Mesendoderm (in vitro differentiated cells): ENCODE data around the gene GPRC6A.
A peak's percentile ranks its signal among the peaks of the same experiment; 100 is the strongest.

ENCODE experiments used
- DNase-seq: peaks from one replicate; pipeline ENCODE4 v3.0.0; 2013
- H2AK5ac ChIP-seq: 2 replicates; pipeline ENCODE4 v1.6.1; 2013; ENCODE audit warnings: low read length, inconsistent platforms
- H2BK120ac ChIP-seq: 2 replicates; pipeline ENCODE4 v1.6.1; 2013; ENCODE audit warnings: low read depth, mild to moderate bottlenecking, low read length, moderate library complexity, mixed read lengths
- H2BK15ac ChIP-seq: replicated peaks from 2 replicates; pipeline ENCODE4 v1.6.1; 2013; ENCODE audit warnings: low read depth, mild to moderate bottlenecking, moderate library complexity
- H2BK5ac ChIP-seq: 2 replicates; pipeline ENCODE4 v1.6.1; 2013; ENCODE audit warnings: low read length, inconsistent platforms
- H3K18ac ChIP-seq: 2 replicates; pipeline ENCODE4 v1.6.1; 2013; ENCODE audit warnings: mild to moderate bottlenecking, low read length, mixed read lengths
- H3K23ac ChIP-seq: one replicate; pipeline ENCODE4 v1.6.1; 2013; ENCODE audit warnings: low read length
- H3K27ac ChIP-seq: 2 replicates; pipeline ENCODE4 v1.5.1; 2013; ENCODE audit warnings: low read depth, mild to moderate bottlenecking, inconsistent platforms, low read length, moderate library complexity
- H3K27me3 ChIP-seq: 2 replicates; pipeline ENCODE4 v1.6.1; 2013; ENCODE audit warnings: low read length, control low read depth, mild to moderate bottlenecking, inconsistent platforms; ENCODE audit not compliant: insufficient read depth, poor library complexity
- H3K36me3 ChIP-seq: 2 replicates; pipeline ENCODE4 v1.6.1; 2013; ENCODE audit warnings: low read length, inconsistent platforms; ENCODE audit not compliant: control insufficient read depth, insufficient read depth
- H3K4ac ChIP-seq: one replicate; pipeline ENCODE4 v1.6.1; 2013; ENCODE audit warnings: low read depth, mild to moderate bottlenecking, low read length, moderate library complexity
- H3K4me1 ChIP-seq: 2 replicates; pipeline ENCODE4 v1.6.1; 2013; ENCODE audit warnings: low read depth, low read length, inconsistent platforms; ENCODE audit not compliant: control insufficient read depth
- H3K4me2 ChIP-seq: 2 replicates; pipeline ENCODE4 v1.6.1; 2013; ENCODE audit warnings: low read length
- H3K4me3 ChIP-seq: 2 replicates; pipeline ENCODE4 v1.5.1; 2013; ENCODE audit warnings: mild to moderate bottlenecking, low read length
- H3K56ac ChIP-seq: one replicate; pipeline ENCODE4 v1.6.1; 2013; ENCODE audit warnings: low read length
- H3K79me1 ChIP-seq: 2 replicates; pipeline ENCODE4 v1.6.1; 2013; ENCODE audit warnings: low read length, inconsistent platforms
- H3K79me2 ChIP-seq: 2 replicates; pipeline ENCODE4 v1.6.1; 2013; ENCODE audit warnings: mild to moderate bottlenecking, low read length; ENCODE audit not compliant: control insufficient read depth, insufficient read depth
- H3K9ac ChIP-seq: 2 replicates; pipeline ENCODE4 v1.6.1; 2013; ENCODE audit warnings: low read length, inconsistent platforms
- H4K5ac ChIP-seq: one replicate; pipeline ENCODE4 v1.6.1; 2013; ENCODE audit warnings: low read length
- H4K8ac ChIP-seq: one replicate; pipeline ENCODE4 v1.6.1; 2013; ENCODE audit warnings: low read depth, mild to moderate bottlenecking, control low read depth, low read length, moderate library complexity
- WGBS: extraction: QIAGEN DNeasy Blood & Tissue Kit; methylation state at CpG from one replicate; pipeline ENCODE4 v1.1.7; 2013; ENCODE audit warnings: low lambda C conversion rate, missing lambda C conversion rate; ENCODE audit not compliant: insufficient coverage; ENCODE audit errors: extremely low coverage; 5-methylcytosine and 5-hydroxymethylcytosine counted together

Gene GPRC6A

GRCh38 chr6:116801971-116802370 is 26.9 kb downstream of the GPRC6A start:
- Histone ChIP-seq H3K4ac (no peak overlapping the region), H3K27ac (no peak overlapping the region), H2AK5ac (no peak overlapping the region), H4K5ac (no peak overlapping the region), H3K79me2 (no peaks in the 10 kb centered on the region), H3K23ac (no peak overlapping the region), H3K4me1 (no peaks in the 10 kb centered on the region), H2BK5ac (no peak overlapping the region), H3K27me3 (no peaks in the 10 kb centered on the region), H3K4me2 (no peak overlapping the region), H2BK120ac (no peak overlapping the region), H2BK15ac (no peak overlapping the region), H3K9ac (no peak overlapping the region), H4K8ac (no peak overlapping the region), H3K79me1 (no peaks in the 10 kb centered on the region), H3K36me3 (no peaks in the 10 kb centered on the region), H3K4me3 (no peak overlapping the region), H3K56ac (no peak overlapping the region), H3K18ac (no peak overlapping the region)
- no peak for DNase-seq

GRCh38 chr6:116799945-116800344 is 28.9 kb downstream of the GPRC6A start:
- no peak overlapping the region for H3K4me3 ChIP-seq
- no peaks in the 10 kb centered on the region for H3K4me1 ChIP-seq
- DNase-seq, result no peak
- no peak overlapping the region for H4K5ac ChIP-seq
- H3K36me3 ChIP-seq, result no peaks in the 10 kb centered on the region
- H3K56ac ChIP-seq, result no peak overlapping the region
- no peak overlapping the region for H3K23ac ChIP-seq
- no peaks in the 10 kb centered on the region for H3K79me2 ChIP-seq
- no peak overlapping the region for H3K4ac ChIP-seq
- no peak overlapping the region for H2AK5ac ChIP-seq
- no peak overlapping the region for H2BK15ac ChIP-seq
- no peak overlapping the region for H3K27ac ChIP-seq
- H3K9ac ChIP-seq, result no peak overlapping the region
- no peak overlapping the region for H3K4me2 ChIP-seq
- no peak overlapping the region for H3K18ac ChIP-seq
- no peak overlapping the region for H2BK120ac ChIP-seq
- H4K8ac ChIP-seq, result no peak overlapping the region
- no peaks in the 10 kb centered on the region for H3K79me1 ChIP-seq
- no peaks in the 10 kb centered on the region for H3K27me3 ChIP-seq
- H2BK5ac ChIP-seq, result no peak overlapping the region

DNA sequence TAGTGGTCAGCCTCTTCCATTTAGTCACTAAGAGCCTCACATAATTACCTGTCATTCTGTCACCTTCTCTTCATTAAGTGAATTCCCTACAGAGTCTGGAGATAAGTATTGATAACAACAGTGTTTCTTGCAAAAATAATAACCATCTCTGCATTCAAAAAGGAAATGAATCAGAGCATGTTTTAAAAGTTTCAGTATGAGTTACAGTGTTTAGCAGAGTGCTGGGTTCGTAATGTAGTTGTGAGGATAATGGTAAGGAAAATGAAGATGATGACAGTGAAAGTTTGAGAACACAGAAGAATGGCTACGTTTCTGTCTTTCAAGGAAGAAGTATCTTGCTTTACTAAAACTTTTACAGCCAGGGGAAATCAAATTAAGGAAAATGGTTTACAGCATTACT is 31.3 kb downstream of the GPRC6A start:
- Histone ChIP-seq H3K4me3 (no peak overlapping the region), H3K23ac (no peak overlapping the region)
- 100% methylated on average over 1 of the region's 2 CpGs for WGBS

DNA sequence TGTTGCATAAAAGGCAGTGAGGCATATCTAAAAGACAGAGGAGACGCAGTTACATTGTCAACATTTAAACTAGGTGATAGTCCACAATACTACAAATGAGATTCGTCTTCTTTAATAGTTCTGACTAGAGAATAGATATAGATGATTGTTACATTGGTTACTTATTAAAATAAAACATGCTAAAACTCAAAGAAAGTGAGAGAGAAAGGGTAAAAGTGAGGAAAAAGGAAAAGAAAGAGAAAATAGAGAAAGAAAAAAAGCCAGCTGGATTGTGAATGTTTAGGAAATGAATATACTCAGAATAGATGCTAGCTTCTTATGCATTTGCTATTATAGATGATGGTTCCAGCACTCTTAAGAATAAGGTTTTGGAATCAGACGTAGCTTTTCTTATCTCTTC is 35.7 kb downstream of the GPRC6A start:
- Histone ChIP-seq H4K8ac (no peak overlapping the region), H3K27ac (no peak overlapping the region), H3K27me3 (no peaks in the 10 kb centered on the region), H4K5ac (no peak overlapping the region), H3K4me3 (no peak overlapping the region), H3K18ac (no peak overlapping the region), H3K79me2 (no peaks in the 10 kb centered on the region), H3K79me1 (no peaks in the 10 kb centered on the region), H3K4me2 (no peak overlapping the region), H3K36me3 (no peaks in the 10 kb centered on the region), H2BK15ac (no peak overlapping the region), H2BK120ac (no peak overlapping the region), H3K56ac (no peak overlapping the region), H2BK5ac (no peak overlapping the region), H3K4me1 (no peaks in the 10 kb centered on the region), H3K9ac (no peak overlapping the region), H2AK5ac (no peak overlapping the region), H3K4ac (no peak overlapping the region), H3K23ac (no peak overlapping the region)
- no peak for DNase-seq
- no CpG with 5 or more reads among the region's 3 CpGs for WGBS

More for the DNA sequence above, 31.3 kb downstream of the GPRC6A start:
- no peak overlapping the region for H3K27ac ChIP-seq
- H3K79me1 ChIP-seq, result no peaks in the 10 kb centered on the region
- no peak overlapping the region for H2AK5ac ChIP-seq
- no peak overlapping the region for H3K4me2 ChIP-seq
- H3K4me1 ChIP-seq, result no peaks in the 10 kb centered on the region
- no peak overlapping the region for H3K18ac ChIP-seq
- no peak overlapping the region for H3K56ac ChIP-seq
- no peak for DNase-seq
- no peak overlapping the region for H4K8ac ChIP-seq
- H2BK15ac ChIP-seq, result no peak overlapping the region
- no peaks in the 10 kb centered on the region for H3K36me3 ChIP-seq
- H3K79me2 ChIP-seq, result no peaks in the 10 kb centered on the region
- H4K5ac ChIP-seq, result no peak overlapping the region
- no peaks in the 10 kb centered on the region for H3K27me3 ChIP-seq
- H2BK5ac ChIP-seq, result no peak overlapping the region
- H2BK120ac ChIP-seq, result no peak overlapping the region
- H3K9ac ChIP-seq, result no peak overlapping the region
- H3K4ac ChIP-seq, result no peak overlapping the region

DNA sequence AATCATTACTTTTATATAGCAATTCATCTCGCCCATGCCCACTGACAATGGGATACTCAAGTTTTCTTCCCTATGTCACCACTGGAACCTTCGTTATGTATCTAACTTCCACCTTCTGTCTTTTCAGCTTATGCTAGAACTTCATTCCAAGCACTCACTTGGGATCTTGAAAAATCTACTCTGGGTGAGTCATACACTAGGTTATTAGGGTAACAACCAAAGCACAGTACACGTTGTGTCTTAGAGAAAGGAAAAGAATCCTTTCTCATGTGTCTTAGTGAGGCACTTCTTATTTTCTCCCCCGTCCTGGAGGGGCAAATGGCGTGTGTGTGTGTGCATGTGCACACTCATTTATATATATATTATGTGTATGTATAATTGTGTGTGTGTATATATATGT is 45.0 kb downstream of the GPRC6A start:
- Histone ChIP-seq H3K27ac (no peak overlapping the region), H3K4me2 (no peak overlapping the region), H2BK15ac (no peak overlapping the region), H3K79me1 (no peaks in the 10 kb centered on the region), H3K36me3 (no peaks in the 10 kb centered on the region), H3K4me1 (no peaks in the 10 kb centered on the region), H3K4me3 (no peak overlapping the region), H2BK5ac (no peak overlapping the region), H3K4ac (no peak overlapping the region), H2AK5ac (no peak overlapping the region), H3K27me3 (no peaks in the 10 kb centered on the region), H4K5ac (no peak overlapping the region), H2BK120ac (no peak overlapping the region), H3K23ac (no peak overlapping the region), H3K79me2 (no peaks in the 10 kb centered on the region), H3K56ac (no peak overlapping the region), H4K8ac (no peak overlapping the region), H3K9ac (no peak overlapping the region), H3K18ac (no peak overlapping the region)
- no CpG with 5 or more reads among the region's 5 CpGs for whole genome bisulfite sequencing
- no peak for DNase-seq

DNA sequence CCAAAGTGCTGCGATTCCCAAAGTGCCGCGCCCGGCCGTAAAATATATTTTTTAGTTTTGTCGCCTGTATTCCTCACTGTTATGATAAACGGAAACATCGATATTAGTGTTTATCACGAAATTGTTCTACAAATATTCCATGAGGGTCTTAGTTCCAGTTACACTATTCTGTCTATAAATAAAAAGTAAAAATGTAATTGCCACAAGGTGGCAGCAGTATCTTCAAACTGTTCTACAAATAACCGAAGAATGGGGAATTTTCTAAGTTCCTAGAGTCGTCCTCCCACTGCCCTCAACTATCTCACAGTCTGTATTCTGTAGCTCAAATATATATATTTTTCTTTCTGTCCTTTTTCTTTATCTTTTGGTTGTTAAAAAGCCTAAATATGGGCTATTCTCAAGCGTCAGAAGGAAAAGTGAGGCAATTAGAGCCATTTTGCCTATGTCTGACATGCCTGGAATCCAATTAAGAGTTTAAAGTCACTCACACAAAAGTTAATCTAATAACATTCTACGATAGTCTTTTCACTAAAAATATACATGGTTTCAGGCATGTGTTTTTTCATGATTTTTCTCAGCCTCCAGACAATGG is 49.2 kb downstream of the GPRC6A start:
- H2BK15ac ChIP-seq, result no peak overlapping the region

More for the DNA sequence above, 49.2 kb downstream of the GPRC6A start:
- Histone ChIP-seq H3K9ac (no peak overlapping the region), H3K79me1 (no peaks in the 10 kb centered on the region), H3K4me2 (no peak overlapping the region), H2BK120ac (no peak overlapping the region), H3K27ac (no peak overlapping the region), H4K5ac (no peak overlapping the region), H3K4me1 (no peaks in the 10 kb centered on the region), H3K23ac (no peak overlapping the region), H3K79me2 (no peaks in the 10 kb centered on the region), H3K4me3 (no peak overlapping the region), H3K36me3 (no peaks in the 10 kb centered on the region), H3K18ac (no peak overlapping the region), H4K8ac (no peak overlapping the region), H3K27me3 (no peaks in the 10 kb centered on the region), H3K56ac (no peak overlapping the region), H2BK5ac (no peak overlapping the region), H2AK5ac (no peak overlapping the region), H3K4ac (no peak overlapping the region)
- DNase-seq, result peak; percentile 54
- WGBS, result no CpG with 5 or more reads among the region's 13 CpGs
